IPS-20b (cell line): ENCODE data around the gene DNAI2.

Experiments used
- H3K27ac ChIP-seq: one replicate; pipeline ENCODE4 v1.5.1; 2013; ENCODE audit warnings: low read length
- H3K27me3 ChIP-seq: 2 replicates; pipeline ENCODE4 v1.6.1; 2013; ENCODE audit warnings: mild to moderate bottlenecking, low read length, inconsistent platforms; ENCODE audit not compliant: insufficient read depth
- H3K36me3 ChIP-seq: 2 replicates; pipeline ENCODE4 v1.6.1; 2013; ENCODE audit warnings: low read depth, mild to moderate bottlenecking, inconsistent platforms, low read length, moderate library complexity; ENCODE audit not compliant: insufficient read depth
- H3K4me1 ChIP-seq: 2 replicates; pipeline ENCODE4 v1.6.1; 2013; ENCODE audit warnings: mild to moderate bottlenecking, control low read depth, inconsistent platforms, low read length, moderate library complexity; ENCODE audit not compliant: insufficient read depth
- H3K4me3 ChIP-seq: 2 replicates; pipeline ENCODE4 v1.5.1; 2013; ENCODE audit warnings: mild to moderate bottlenecking, low read length, inconsistent platforms
- H3K9ac ChIP-seq: 2 replicates; pipeline ENCODE4 v1.6.1; 2013; ENCODE audit warnings: low read depth, mild to moderate bottlenecking, inconsistent platforms, low read length, moderate library complexity
- H3K9me3 ChIP-seq: 2 replicates; pipeline ENCODE4 v1.6.1; 2013; ENCODE audit warnings: mild to moderate bottlenecking, low read depth, low read length, inconsistent platforms; ENCODE audit not compliant: insufficient read depth

Gene DNAI2

GRCh38 chr17:74235040-74235581 lies 38.9 kb upstream of the DNAI2 start:
- no peak overlapping the region for H3K9ac ChIP-seq
- peaks cover 3% of the 10 kb centered on the region; the same call in 1 of the 2 replicates for H3K4me1 ChIP-seq
- H3K4me3 ChIP-seq = no peak overlapping the region
- no peaks in the 10 kb centered on the region for H3K27me3 ChIP-seq
- no peak overlapping the region for H3K27ac ChIP-seq
- H3K9me3 ChIP-seq = no peaks in the 10 kb centered on the region
- H3K36me3 ChIP-seq = no peaks in the 10 kb centered on the region

DNA sequence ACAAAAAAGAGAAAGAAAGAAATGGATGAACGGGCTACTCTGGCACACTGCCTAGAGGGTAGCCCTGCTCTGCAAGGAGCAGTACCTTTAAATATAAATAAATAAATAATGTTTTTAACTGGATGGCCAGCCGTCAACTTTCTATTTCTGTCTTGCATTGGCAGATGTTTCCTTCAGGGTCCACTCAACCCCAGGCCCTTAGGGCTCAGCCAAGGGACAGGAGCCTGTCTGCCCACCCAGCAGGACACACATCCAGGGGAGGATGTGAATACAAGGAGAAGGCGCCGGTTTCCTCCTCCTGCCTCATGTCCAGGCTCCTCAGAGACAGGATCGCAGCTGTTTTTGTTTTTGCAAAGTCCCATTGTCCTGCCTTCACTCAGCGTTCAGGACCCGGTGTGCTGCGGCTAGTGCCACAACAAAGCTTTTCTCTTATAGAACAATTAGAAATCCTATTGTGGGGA lies 38.1 kb upstream of the DNAI2 start:
- H3K4me3 ChIP-seq = no peak overlapping the region
- H3K4me1 ChIP-seq = peaks cover 7% of the 10 kb centered on the region; the same call in 1 of the 2 replicates
- no peaks in the 10 kb centered on the region for H3K9me3 ChIP-seq
- no peaks in the 10 kb centered on the region for H3K27me3 ChIP-seq
- H3K36me3 ChIP-seq = no peaks in the 10 kb centered on the region
- no peak overlapping the region for H3K27ac ChIP-seq
- no peak overlapping the region for H3K9ac ChIP-seq

DNA sequence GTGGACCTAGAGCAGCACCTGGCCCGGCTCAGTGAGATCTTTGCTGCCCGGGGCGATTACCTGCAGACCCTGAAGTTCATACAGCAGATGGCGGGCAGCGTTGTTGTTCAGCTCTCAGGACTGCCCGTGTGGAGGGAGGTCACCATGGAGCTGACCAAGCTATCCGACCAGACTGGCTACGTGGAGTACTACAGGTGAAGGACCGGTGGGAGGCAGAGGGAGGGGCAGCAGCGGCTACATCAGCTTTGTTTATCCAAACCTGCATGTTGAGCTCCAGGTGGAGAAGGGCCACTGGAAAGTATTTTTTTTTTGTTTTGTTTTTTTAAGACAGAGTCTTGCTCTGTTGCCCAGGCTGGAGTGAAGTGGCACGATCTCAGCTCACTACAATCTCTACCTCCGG lies 36.7 kb upstream of the DNAI2 start:
- no peak overlapping the region for H3K4me3 ChIP-seq
- no peak overlapping the region for H3K27ac ChIP-seq
- H3K9ac ChIP-seq = no peak overlapping the region
- peaks cover 7% of the 10 kb centered on the region; the same call in 1 of the 2 replicates for H3K4me1 ChIP-seq
- no peaks in the 10 kb centered on the region for H3K36me3 ChIP-seq
- no peaks in the 10 kb centered on the region for H3K27me3 ChIP-seq
- no peaks in the 10 kb centered on the region for H3K9me3 ChIP-seq

DNA sequence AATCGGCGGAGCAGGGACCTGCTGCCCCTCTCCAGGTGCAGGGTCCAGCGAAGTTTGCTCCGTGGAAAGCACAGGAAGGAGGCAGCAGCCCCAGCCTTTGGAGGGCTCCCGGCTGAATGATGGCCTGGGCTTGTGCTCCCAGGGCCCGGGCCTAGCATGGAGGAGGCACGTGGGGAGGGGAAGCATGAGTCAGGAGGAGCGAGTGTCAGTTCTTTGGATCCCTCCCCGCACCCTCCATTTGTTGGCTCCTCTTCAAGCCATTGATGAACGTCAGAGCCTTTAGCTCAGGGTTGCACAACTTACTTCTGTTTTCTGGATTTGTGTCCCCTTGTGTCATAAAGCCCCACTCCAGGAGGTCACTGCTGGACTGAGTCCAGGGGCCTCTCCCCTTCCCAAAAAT lies 34.9 kb upstream of the DNAI2 start:
- Histone ChIP-seq H3K4me3 (no peak overlapping the region), H3K9ac (no peak overlapping the region), H3K27ac (no peak overlapping the region), H3K27me3 (peaks cover 3% of the 10 kb centered on the region; the same call in 1 of the 2 replicates), H3K4me1 (peaks cover 7% of the 10 kb centered on the region; the same call in 1 of the 2 replicates), H3K36me3 (no peaks in the 10 kb centered on the region), H3K9me3 (no peaks in the 10 kb centered on the region)

GRCh38 chr17:74240618-74241205 lies 33.3 kb upstream of the DNAI2 start:
- Histone ChIP-seq H3K9ac (no peak overlapping the region), H3K36me3 (no peaks in the 10 kb centered on the region), H3K9me3 (no peaks in the 10 kb centered on the region), H3K4me1 (peaks cover 12% of the 10 kb centered on the region; the same call in 1 of the 2 replicates), H3K27ac (no peak overlapping the region), H3K27me3 (peaks cover 14% of the 10 kb centered on the region; the same call in 1 of the 2 replicates), H3K4me3 (no peak overlapping the region)

DNA sequence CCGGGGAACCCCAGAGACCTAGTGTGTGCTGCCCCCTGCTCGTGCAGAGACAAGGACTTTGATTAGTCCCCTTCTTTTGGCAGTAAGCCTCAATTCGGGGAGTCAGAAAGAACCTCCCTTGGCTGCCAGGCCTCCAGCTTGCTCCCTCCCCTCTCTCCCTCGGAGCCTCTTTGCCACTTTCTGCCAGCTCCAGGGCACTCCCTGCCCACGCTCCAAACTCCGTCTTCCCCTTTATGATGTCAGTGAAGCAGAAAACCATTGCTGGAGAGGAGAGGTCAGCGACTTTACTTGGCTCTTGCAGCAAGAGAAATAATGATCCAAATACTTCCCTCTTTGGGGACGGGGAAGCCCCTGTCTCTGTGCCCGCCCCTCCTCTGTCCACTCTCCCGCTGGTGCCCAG lies 32.6 kb upstream of the DNAI2 start:
- Histone ChIP-seq H3K9ac (no peak overlapping the region), H3K27ac (no peak overlapping the region), H3K4me3 (no peak overlapping the region), H3K4me1 (peaks cover 14% of the 10 kb centered on the region; the same call in 1 of the 2 replicates), H3K27me3 (peaks cover 14% of the 10 kb centered on the region; the same call in 1 of the 2 replicates), H3K9me3 (no peaks in the 10 kb centered on the region), H3K36me3 (no peaks in the 10 kb centered on the region)

DNA sequence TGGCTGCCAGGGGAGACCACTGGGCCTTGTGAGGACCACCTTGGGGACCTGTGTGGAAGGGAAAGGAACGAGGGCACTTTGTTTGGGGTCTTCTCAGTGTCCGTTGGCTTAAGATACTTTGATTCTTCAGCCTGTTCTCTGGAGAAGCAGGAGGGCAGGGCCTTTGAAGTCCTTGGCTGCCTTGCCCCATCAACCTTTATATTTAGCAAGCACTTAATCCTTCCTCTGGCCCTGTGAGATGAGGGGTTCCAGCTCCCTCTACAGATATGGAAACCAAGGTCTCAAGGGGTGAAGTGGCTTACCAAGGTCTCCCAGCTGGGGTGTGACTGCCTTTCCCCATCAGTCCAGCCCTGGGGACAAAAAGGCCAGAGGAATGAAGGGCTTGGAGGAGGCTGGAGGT lies 32.2 kb upstream of the DNAI2 start:
- H3K4me1 ChIP-seq = peaks cover 14% of the 10 kb centered on the region; the same call in 1 of the 2 replicates
- H3K9ac ChIP-seq = no peak overlapping the region
- peaks cover 14% of the 10 kb centered on the region; the same call in 1 of the 2 replicates for H3K27me3 ChIP-seq
- H3K4me3 ChIP-seq = no peak overlapping the region
- no peaks in the 10 kb centered on the region for H3K36me3 ChIP-seq
- no peak overlapping the region for H3K27ac ChIP-seq
- H3K9me3 ChIP-seq = no peaks in the 10 kb centered on the region

GRCh38 chr17:74243013-74243755 lies 30.9 kb upstream of the DNAI2 start:
- Histone ChIP-seq H3K4me3 (no peak overlapping the region), H3K36me3 (no peaks in the 10 kb centered on the region), H3K9ac (no peak overlapping the region), H3K27ac (no peak overlapping the region), H3K9me3 (no peaks in the 10 kb centered on the region), H3K4me1 (peaks cover 14% of the 10 kb centered on the region; the same call in 1 of the 2 replicates), H3K27me3 (peaks cover 14% of the 10 kb centered on the region; the same call in 1 of the 2 replicates)

GRCh38 chr17:74244128-74244527 lies 29.9 kb upstream of the DNAI2 start:
- Histone ChIP-seq H3K9me3 (no peaks in the 10 kb centered on the region), H3K4me1 (peaks cover 14% of the 10 kb centered on the region; the same call in 1 of the 2 replicates), H3K36me3 (no peaks in the 10 kb centered on the region), H3K27ac (no peak overlapping the region), H3K4me3 (no peak overlapping the region), H3K27me3 (peaks cover 14% of the 10 kb centered on the region; the same call in 1 of the 2 replicates), H3K9ac (no peak overlapping the region)

GRCh38 chr17:74244548-74244947 lies 29.5 kb upstream of the DNAI2 start:
- Histone ChIP-seq H3K9me3 (no peaks in the 10 kb centered on the region), H3K27me3 (peaks cover 14% of the 10 kb centered on the region; the same call in 1 of the 2 replicates), H3K27ac (no peak overlapping the region), H3K9ac (peak overlapping the region; percentile 31; the same call in 1 of the 2 replicates), H3K36me3 (no peaks in the 10 kb centered on the region), H3K4me1 (peaks cover 14% of the 10 kb centered on the region; the same call in 1 of the 2 replicates), H3K4me3 (no peak overlapping the region)

- H3K4me3 ChIP-seq = no peak overlapping the region; the same call in 1 of the 2 replicates
- H3K9me3 ChIP-seq = no peaks in the 10 kb centered on the region
- no peak overlapping the region for H3K27ac ChIP-seq
- peaks cover 14% of the 10 kb centered on the region; the same call in 1 of the 2 replicates for H3K27me3 ChIP-seq
- H3K36me3 ChIP-seq = no peaks in the 10 kb centered on the region
- peak overlapping the region; percentile 31 for H3K9ac ChIP-seq
- H3K4me1 ChIP-seq = peaks cover 14% of the 10 kb centered on the region; the same call in 1 of the 2 replicates
These were observed 28.7 kb upstream of the DNAI2 start for GRCh38 chr17:74245145-74245831.
